ENCODE data around the gene EFCAB6. TPM values are rescaled to one million over a fixed set of nuclear protein-coding genes. Genes with fewer than 3 reads are reported as not detected.

EFCAB6 gene
- total and polyA plus RNA-seq, 2 donors (not counting 1 experiment from before 2014, with no cell fraction given): 0.07 to 0.10 TPM

GRCh38 chr22:43550024-43550620 is 262.0 kb downstream of the EFCAB6 start:
- Histone ChIP-seq H3K9me3 (ENCODE audit: control extremely low read depth in 1 of 3, control insufficient read depth in 2 of 3, insufficient read depth in 1 of 3, low read length in 2 of 3) (peaks cover 0 to 3% (median 0%) of the 10 kb centered on the region in 3 donors), H3K4me3 (ENCODE audit: control extremely low read depth in 1 of 5, extremely low read depth in 1 of 5, insufficient read depth in 1 of 5, low read depth in 2 of 5, low read length in 4 of 5) (no peak overlapping the region), H3K36me3 (replicated peaks in 1 of 2; ENCODE audit: control extremely low read depth in 1 of 2, control insufficient read depth in 1 of 2, extremely low read depth in 1 of 2, insufficient read depth in 2 of 2, low read length in 1 of 2) (no peaks in the 10 kb centered on the region), H3K9ac (ENCODE audit: low read length) (no peak overlapping the region), H3K4me2 (replicated peaks; ENCODE audit: low read depth, low read length, poor library complexity, severe bottlenecking) (no peak overlapping the region), H3K27me3 (replicated peaks in 1 of 4; ENCODE audit: control extremely low read depth in 1 of 4, control insufficient read depth in 3 of 4, insufficient read depth in 4 of 4, low read length in 3 of 4) (no peaks in the 10 kb centered on the region), H2AFZ (ENCODE audit: insufficient read depth, low read depth, low read length, poor library complexity, severe bottlenecking) (no peak overlapping the region), H3K27ac (ENCODE audit: low read length in 2 of 2) (no peak overlapping the region), H3K4me1 (ENCODE audit: control insufficient read depth in 2 of 2, insufficient read depth in 2 of 2, low read length in 2 of 2) (no peaks in the 10 kb centered on the region), H3K79me2 (ENCODE audit: control insufficient read depth, insufficient read depth, low read length) (no peaks in the 10 kb centered on the region), H4K20me1 (ENCODE audit: control insufficient read depth, insufficient read depth, low read length, poor library complexity, severe bottlenecking) (no peaks in the 10 kb centered on the region)
- TF ChIP-seq EZH2 (IDR thresholded peaks at IDR 0.05; ENCODE audit: borderline replicate concordance, insufficient read depth, low read depth, low read length, poor library complexity, severe bottlenecking) (no peak), CTCF (IDR thresholded peaks at IDR 0.05) (no peak)
- CTCF ChIA-PET: interaction anchor here (1.1 kb wide), 1 partner anchor 24 kb away, joined by 3 read pairs; no protein-coding TSS in a partner anchor
- no peak overlapping the region for H3K27ac Mint-ChIP-seq
- POLR2A ChIA-PET: no interaction called here
- peaks cover 14% of the 10 kb centered on the region for H3K27me3 Mint-ChIP-seq
- no peaks in the 10 kb centered on the region for H3K4me1 Mint-ChIP-seq
- H3K4me3 Mint-ChIP-seq: no peak overlapping the region
- ATAC-seq (ENCODE audit: low read depth) (no peak), DNase-seq (no peak)
- WGBS (ENCODE audit: insufficient coverage): 73% methylated on average over 14 of the region's 14 CpGs
- intact Hi-C loops (cut with micrococcal nuclease): no loop called here
- no peaks in the 10 kb centered on the region for H3K9me3 Mint-ChIP-seq (ENCODE audit: insufficient read depth)

- Mint-ChIP-seq H3K4me1 (no peaks in the 10 kb centered on the region), H3K4me3 (no peak overlapping the region), H3K9me3 (ENCODE audit: insufficient read depth) (no peaks in the 10 kb centered on the region), H3K27me3 (peaks cover 20% of the 10 kb centered on the region), H3K27ac (no peak overlapping the region)
- TF ChIP-seq EZH2 (IDR thresholded peaks at IDR 0.05; ENCODE audit: borderline replicate concordance, insufficient read depth, low read depth, low read length, poor library complexity, severe bottlenecking): no peak
- no peak for TF ChIP-seq CTCF (IDR thresholded peaks at IDR 0.05)
- WGBS (ENCODE audit: insufficient coverage): 79% methylated on average over 2 of the region's 5 CpGs
- H3K4me1 ChIP-seq (ENCODE audit: control insufficient read depth in 2 of 2, insufficient read depth in 2 of 2, low read length in 2 of 2): no peaks in the 10 kb centered on the region
- intact Hi-C loops (cut with micrococcal nuclease): no loop called here
- no peak for DNase-seq
- H3K36me3 ChIP-seq (replicated peaks in 1 of 2; ENCODE audit: control extremely low read depth in 1 of 2, control insufficient read depth in 1 of 2, extremely low read depth in 1 of 2, insufficient read depth in 2 of 2, low read length in 1 of 2): no peaks in the 10 kb centered on the region
- no peak overlapping the region for H3K9ac ChIP-seq (ENCODE audit: low read length)
- H3K4me3 ChIP-seq (ENCODE audit: control extremely low read depth in 1 of 5, extremely low read depth in 1 of 5, insufficient read depth in 1 of 5, low read depth in 2 of 5, low read length in 4 of 5): no peak overlapping the region
- H2AFZ ChIP-seq (ENCODE audit: insufficient read depth, low read depth, low read length, poor library complexity, severe bottlenecking): no peak overlapping the region
- ATAC-seq (ENCODE audit: low read depth): no peak
- ChIA-PET POLR2A (no interaction called here), CTCF (no interaction called here)
- no peak overlapping the region for H3K27ac ChIP-seq (ENCODE audit: low read length in 2 of 2)
- no peaks in the 10 kb centered on the region for H3K9me3 ChIP-seq (ENCODE audit: control extremely low read depth in 1 of 3, control insufficient read depth in 2 of 3, insufficient read depth in 1 of 3, low read length in 2 of 3)
- no peaks in the 10 kb centered on the region for H4K20me1 ChIP-seq (ENCODE audit: control insufficient read depth, insufficient read depth, low read length, poor library complexity, severe bottlenecking)
- H3K79me2 ChIP-seq (ENCODE audit: control insufficient read depth, insufficient read depth, low read length): no peaks in the 10 kb centered on the region
- no peaks in the 10 kb centered on the region for H3K27me3 ChIP-seq (replicated peaks in 1 of 4; ENCODE audit: control extremely low read depth in 1 of 4, control insufficient read depth in 3 of 4, insufficient read depth in 4 of 4, low read length in 3 of 4)
- no peak overlapping the region for H3K4me2 ChIP-seq (replicated peaks; ENCODE audit: low read depth, low read length, poor library complexity, severe bottlenecking)
Observed at GRCh38 chr22:43546186-43546585, 265.9 kb downstream of the EFCAB6 start.
